Stimulated activated CD4-positive, alpha-beta T cell treated with anti-CD3 and anti-CD28 coated beads, Interleukin-12 subunit alpha, Interleukin-12 subunit beta, amount 100 ng/mL, for 24 hours (primary cell): Measurements from ENCODE around the gene QRFP.

ENCODE experiments used
- DNase-seq, 2 experiments: peaks; one replicate each; pipeline ENCODE4 v3.0.0-alpha.2; 2020; ENCODE audit warnings: low read depth in 2 of 2

The QRFP gene

DNA sequence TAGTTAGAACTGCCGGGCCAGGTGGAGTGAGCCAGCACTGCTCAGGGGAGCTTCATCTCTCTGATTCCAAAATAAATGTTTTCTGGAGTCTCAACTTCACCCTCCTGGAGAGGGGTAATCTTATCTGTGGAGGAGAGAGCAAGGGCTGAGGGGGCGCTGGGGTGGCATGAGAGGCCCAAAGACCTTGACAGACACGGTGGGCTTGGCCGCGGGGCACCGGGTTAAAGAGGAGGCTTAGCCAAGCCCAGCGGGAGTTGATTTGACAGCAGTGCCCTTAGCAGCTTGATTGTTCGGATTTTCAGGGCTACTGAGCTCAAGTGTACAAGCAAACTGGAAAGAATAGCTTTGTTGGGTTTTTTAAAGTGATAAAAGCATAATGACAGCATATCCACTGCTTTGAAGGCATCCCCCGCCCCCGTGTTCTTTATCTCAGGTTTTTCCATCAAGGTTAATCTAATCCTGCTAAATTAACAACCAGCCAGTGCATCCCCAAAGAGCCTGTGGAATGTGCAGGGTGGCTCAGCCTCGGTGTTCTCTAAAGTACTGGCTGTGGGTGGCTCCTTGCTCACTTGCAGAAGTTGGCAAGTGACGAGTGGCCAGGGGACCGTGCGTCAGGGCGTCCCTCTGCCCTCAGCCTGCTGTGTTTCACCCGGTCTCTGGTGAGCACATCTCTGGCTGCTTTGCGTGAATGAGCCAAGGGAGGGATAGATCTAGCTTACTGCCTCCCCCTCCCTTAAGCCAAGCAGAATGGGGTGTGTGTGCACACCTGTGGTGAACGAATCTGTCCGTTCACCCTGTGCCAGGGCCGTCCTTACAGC, 5.5 kb downstream of the QRFP start:
- no peak for DNase-seq

- no peak for DNase-seq
Measured at GRCh38 chr9:130890124-130890523, 6.5 kb downstream of the QRFP start.

DNA sequence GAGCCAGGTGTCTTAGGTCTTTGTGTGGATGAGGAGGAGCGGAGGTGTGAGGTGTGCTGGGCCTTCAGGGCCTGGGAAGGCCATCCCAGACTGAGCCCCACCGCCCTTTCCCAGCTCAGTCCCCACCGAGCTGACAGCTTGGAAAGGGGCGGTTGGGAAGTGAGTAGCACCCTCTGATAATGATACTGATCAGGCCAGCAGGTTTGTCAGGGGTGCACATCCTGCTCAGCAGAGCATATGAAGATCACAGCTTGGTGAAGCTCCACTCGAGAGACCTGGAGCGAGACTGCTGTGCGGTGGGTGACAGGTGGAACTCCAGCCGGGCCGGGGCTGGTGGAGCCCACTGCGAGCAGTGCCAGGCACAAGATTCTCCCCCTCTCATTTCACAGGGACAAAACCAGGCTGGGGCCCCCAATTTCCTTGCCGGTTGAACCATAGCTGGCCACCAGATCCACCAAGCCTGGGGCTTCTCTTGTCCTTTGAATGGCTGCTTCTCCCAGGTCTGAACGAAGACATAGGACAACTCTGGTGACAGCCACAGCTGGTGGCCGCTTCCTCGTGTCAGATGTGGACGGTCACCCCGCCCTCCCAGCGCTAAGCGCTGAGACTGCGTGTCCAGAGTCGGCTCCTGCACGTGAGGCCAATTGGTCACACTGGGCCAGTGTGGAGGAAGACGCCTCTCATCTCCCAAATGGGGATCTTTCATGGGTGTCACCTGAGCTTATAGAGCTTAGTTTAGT, 8.3 kb downstream of the QRFP start:
- DNase-seq: no peak

DNA sequence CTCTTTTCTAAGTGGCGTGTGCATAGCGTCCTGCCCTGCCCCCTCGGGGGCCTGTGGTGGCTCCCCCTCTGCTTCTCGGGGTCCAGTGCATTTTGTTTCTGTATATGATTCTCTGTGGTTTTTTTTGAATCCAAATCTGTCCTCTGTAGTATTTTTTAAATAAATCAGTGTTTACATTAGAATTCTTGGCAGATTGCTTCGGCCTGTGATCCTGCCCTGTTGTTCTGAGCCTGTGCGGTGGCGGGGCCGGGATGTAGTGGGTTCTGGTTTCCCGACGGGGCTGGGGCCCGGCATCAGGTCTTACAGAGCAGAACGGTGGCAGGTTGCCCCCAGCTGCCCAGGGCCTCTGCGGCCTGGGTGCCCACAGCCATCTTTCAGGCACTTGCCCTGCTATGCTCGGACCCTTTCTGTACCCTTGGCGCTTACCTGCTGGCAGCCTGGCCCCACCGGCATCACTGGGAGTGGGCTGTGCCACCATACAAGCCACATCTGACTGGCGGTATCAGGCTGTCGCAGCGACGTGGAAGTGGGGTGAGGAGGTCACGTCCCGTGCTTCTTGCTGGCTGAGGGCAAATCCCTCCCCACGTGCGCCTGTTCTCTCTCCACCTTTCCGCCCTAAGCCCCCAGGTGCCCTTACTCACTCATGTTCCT, 9.0 kb downstream of the QRFP start:
- no peak for DNase-seq

DNA sequence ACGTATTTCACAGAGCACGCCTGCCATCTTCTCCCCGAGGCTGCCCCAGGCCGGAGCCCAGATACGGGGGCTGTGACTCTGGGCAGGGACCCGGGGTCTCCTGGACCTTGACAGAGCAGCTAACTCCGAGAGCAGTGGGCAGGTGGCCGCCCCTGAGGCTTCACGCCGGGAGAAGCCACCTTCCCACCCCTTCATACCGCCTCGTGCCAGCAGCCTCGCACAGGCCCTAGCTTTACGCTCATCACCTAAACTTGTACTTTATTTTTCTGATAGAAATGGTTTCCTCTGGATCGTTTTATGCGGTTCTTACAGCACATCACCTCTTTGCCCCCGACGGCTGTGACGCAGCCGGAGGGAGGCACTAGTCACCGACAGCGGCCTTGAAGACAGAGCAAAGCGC, 9.6 kb downstream of the QRFP start:
- DNase-seq: no peak

DNA sequence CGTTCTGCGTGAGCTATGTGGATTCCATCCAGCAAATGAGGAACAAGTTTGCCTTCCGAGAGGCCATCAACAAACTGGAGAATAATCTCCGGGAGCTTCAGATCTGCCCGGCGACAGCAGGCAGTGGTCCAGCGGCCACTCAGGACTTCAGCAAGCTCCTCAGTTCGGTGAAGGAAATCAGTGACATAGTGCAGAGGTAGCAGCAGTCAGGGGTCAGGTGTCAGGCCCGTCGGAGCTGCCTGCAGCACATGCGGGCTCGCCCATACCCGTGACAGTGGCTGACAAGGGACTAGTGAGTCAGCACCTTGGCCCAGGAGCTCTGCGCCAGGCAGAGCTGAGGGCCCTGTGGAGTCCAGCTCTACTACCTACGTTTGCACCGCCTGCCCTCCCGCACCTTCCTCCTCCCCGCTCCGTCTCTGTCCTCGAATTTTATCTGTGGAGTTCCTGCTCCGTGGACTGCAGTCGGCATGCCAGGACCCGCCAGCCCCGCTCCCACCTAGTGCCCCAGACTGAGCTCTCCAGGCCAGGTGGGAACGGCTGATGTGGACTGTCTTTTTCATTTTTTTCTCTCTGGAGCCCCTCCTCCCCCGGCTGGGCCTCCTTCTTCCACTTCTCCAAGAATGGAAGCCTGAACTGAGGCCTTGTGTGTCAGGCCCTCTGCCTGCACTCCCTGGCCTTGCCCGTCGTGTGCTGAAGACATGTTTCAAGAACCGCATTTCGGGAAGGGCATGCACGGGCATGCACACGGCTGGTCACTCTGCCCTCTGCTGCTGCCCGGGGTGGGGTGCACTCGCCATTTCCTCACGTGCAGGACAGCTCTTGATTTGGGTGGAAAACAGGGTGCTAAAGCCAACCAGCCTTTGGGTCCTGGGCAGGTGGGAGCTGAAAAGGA, 10.9 kb downstream of the QRFP start:
- DNase-seq: no peak

GRCh38 chr9:130884542-130885483, 11.8 kb downstream of the QRFP start:
- no peak for DNase-seq

DNA sequence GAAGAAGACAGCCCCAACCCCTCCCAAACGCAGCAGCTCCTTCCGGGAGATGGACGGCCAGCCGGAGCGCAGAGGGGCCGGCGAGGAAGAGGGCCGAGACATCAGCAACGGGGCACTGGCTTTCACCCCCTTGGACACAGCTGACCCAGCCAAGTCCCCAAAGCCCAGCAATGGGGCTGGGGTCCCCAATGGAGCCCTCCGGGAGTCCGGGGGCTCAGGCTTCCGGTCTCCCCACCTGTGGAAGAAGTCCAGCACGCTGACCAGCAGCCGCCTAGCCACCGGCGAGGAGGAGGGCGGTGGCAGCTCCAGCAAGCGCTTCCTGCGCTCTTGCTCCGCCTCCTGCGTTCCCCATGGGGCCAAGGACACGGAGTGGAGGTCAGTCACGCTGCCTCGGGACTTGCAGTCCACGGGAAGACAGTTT, 12.5 kb downstream of the QRFP start:
- no peak for DNase-seq

DNA sequence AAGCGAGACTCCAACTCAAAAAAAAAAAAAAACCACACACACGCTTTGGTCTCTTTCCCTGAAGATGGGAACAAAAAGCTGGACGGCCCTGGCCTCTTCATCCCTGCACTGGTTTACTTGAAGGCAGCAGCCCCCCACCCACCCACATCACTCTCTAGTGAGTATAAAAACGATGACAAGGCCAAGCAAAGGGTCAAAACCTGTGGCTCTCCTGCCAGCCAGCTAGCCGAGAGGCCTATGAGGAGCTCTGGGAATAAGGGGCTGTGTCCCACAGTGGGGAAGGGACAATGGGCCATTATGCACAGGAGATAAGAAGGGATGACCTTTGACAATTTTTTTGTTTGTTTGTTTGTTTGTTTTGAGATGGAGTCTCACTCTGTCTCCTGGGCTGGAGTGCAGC, 13.1 kb downstream of the QRFP start:
- DNase-seq: no peak

- DNase-seq: no peak
Measured at GRCh38 chr9:130882696-130883225, 13.9 kb downstream of the QRFP start.

GRCh38 chr9:130881516-130881915, 15.1 kb downstream of the QRFP start:
- DNase-seq: no peak

GRCh38 chr9:130880599-130881220, 15.9 kb downstream of the QRFP start:
- no peak for DNase-seq

GRCh38 chr9:130879863-130880411, 16.7 kb downstream of the QRFP start:
- no peak for DNase-seq

GRCh38 chr9:130878295-130878694, 18.3 kb downstream of the QRFP start:
- DNase-seq: no peak

DNA sequence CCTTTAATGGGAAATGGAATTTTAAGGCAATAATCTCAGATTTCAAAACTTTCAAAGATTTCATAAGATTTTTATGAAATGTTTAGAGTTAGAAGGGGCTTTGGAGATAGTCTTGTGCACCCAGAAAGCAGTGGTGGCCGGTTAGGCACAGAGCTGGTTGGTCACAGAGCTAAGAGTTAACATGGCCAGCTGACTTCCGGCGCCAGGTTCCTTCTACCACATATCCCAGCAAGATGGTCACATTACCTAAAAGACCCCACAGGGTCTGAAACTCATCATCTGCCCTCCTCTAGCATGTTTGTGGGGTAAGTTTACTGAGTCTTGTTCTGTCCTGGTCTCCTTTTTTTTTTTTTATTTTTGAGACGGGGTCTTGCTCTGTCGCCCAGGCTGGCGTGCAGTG, 19.3 kb downstream of the QRFP start:
- DNase-seq: no peak

DNA sequence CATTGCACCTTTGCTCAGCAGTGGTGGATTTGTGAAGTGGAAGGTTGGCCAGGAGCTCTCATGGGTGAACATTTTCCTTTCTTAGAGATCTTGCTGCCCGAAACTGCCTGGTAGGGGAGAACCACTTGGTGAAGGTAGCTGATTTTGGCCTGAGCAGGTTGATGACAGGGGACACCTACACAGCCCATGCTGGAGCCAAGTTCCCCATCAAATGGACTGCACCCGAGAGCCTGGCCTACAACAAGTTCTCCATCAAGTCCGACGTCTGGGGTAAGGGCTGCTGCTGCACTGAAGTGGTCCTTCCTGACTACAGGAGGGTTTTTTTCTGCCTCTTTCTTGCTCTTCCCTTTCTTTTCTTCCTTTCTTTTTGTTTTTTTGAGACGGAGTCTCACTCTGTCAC, 21.8 kb downstream of the QRFP start:
- no peak for DNase-seq

- no peak for DNase-seq
Measured at GRCh38 chr9:130873966-130874365, 22.6 kb downstream of the QRFP start.

GRCh38 chr9:130872912-130873503, 23.6 kb downstream of the QRFP start:
- DNase-seq: no peak

GRCh38 chr9:130872508-130872907, 24.1 kb downstream of the QRFP start:
- no peak for DNase-seq
